ENCODE results near the gene PXT1.
A peak's percentile ranks its signal among the peaks of the same experiment; 100 is the strongest.

The PXT1 gene

DNA sequence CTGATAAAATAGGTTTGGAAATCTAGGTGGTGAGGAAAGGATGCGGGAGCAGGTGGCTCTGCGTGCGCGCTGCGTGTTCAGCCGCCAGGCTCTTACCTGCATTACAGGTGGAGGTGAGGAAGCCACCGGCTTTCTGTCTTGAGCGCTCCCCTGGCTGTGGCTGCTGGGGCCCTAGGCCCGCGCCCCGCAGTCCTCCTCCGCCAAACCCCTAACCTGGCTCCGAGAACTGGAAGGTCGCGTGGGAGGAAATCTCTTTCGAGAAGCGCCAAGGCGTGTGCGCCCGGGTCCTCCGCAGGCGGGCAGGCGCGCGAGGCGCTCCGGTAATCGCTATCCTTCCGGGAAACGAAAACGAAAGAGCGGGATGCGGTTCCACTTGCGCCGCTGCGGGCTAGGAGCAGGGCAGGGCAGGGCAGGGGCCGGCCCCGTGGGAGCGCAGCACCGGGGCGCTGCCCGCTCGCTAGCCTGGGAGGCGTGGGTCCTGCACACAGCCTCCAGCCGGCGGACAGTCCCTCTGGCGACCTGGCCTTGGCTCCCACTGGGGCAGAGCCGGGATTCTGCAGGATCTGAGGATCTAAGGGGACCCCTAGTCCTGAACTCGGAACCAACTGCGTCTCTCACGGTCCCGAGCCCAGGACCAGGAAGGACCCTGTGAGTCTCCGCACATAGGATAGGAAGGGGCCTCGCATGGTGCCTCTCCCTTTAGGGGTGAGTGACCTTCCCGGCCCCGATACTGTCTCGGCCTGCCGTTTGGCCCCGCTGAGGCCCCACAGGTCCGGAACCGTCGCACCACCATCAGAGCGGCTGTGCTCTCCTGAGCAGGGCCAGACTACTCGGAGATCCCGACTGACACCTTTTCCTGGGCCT is 55.0 kb downstream of the PXT1 start, which contains the start of gene ETV7:
ETV7 (minus strand) TSS at position 230 of the 864 bp plus-strand sequence; CDS start at position 102, 128 bp downstream.
- DNase-seq (ENCODE audit: low read depth) = peak; percentile 22

DNA sequence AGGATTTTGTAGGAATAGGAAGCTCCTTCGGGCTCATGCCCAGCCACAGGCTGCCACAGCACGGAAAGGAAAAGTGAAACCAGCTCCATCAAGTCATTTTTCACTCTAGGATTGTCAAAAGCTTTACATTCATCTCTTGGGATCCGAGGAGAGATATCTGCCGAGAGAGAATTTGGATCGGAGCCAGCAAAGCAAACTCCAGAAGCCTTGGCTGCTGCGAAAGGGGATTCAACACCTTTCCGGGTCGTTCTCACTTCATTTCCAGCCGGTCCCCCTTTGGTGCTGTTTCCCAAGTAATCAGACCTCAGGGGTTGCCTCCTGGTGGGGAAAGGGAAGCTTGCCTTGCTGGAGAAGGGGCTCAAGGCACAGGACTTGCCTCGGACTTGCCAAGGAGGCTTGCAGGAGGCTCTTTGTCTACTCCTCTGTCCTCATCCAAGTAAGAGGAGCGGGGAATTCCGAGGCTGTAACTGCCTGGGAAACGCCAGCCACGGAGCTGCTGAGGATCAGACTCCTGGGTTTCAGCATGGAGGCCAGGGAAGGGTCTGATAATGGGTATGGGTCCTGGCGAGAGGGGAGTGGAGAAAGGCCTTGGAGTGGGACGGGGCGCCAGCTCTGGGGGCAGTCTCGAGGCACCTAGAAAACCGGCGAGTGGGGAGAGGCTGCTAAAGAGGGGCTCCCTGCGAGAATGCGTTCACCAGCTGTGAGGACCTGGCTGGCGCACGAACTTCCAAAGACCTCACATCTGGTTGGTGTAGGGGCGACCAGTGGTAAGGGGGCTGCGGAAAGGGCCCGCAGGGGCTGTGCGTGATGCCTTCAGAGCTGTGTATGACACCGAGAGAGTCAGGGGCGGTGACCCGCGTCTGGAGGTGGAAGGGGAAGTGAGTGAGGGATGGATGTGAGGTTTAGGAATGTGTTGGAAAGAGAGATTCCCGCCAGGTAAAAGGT is 55.9 kb downstream of the PXT1 start:
- no peak for DNase-seq (ENCODE audit: low read depth)

DNA sequence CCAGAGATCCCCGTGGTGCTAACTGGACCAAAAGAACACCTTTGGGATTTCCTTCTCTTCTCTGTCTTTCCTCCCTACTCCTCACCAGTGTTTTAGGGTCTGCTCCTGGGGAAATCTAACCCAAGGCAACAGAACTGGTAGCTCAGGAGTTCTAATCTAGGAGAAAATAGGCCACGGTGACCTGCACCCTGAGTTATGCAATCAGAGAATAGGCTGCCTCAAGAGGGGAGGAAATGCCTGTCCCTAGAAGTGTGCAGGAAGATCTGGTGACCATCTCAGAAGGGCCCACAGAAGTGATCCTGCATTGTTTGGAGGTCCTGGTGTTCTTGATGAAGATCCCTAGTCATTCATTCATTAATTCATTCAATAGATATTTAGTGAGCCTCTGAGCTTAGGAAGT is 58.6 kb downstream of the PXT1 start:
- no peak for DNase-seq (ENCODE audit: low read depth)

DNA sequence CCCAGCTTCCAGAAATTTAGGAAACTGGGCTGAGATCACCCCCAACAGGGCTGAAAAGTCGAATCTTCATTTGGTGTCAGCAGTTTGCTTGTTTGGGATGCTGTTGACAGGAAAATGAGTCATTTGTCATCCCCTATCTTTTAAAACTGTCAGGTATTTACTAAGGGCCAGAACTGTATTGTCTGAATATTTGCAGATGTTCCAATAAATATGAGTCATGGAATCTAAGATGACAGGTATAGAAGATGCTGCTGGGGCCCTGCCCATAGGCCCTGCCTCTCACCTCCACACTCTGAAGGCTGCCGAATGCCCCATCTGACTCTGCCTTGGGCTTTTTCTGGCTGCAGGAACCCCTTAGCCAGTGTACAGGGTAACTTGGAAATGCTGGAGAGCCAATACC is 59.0 kb downstream of the PXT1 start:
- no peak for DNase-seq (ENCODE audit: low read depth)

DNA sequence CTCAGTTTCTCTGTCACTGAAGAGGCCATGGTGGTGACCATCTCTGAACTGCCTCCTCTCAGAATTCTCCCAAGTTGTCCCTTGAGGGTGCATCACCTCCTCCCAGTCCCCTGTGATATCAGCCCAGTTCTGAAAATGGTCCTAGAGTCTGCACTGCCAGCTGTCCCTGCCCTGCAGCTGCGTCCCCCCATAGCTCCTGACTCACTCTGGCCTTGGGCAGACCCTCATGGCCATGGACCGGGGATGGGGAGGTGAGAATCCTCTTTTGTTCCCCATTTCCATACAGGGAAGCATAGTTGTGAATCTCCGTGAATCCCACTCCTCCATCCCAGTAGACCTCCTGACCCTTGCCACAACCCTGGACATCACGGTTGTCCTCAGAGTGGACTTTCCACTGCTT is 59.7 kb downstream of the PXT1 start:
- no peak for DNase-seq (ENCODE audit: low read depth)

DNA sequence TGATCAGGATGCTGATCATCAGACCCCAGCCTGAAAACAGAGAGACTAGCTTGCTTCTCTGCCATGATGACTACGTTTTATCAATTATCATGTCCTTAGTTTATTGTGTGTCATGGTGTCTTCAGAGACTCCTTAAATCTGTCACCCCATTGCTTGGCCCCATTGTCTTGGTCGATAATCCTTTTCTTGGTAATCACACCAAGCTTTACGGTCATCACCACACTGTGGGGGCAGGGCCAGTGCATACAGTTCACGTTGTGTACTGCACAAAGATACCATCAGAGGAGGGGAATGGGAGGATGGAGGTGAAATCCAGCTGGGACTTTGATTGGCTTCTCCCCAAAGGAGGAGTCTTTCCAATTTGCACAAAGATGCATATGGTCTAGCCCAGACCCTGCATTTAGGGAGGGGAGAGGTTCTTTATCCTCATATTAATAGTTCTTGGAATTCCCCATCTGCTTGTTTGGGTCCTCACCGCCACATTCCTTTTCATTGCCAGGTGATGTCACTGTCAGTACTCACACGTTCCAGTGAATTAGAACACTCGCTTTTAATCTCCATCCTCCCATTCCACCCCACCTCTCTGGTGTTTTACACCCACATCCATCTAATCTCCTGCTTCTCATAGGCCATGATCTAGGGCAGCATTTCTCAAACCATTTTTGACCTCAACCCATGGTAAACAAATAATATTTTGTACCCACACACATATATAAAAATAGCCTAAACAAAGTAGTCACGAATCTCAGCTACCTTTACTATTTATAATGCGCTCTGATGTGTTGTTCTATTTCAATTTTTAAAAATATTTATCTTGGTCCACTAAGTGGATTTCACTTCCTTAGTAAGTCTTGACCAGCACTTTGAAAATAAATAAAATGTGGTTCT is 60.9 kb downstream of the PXT1 start:
- DNase-seq (ENCODE audit: low read depth) = no peak

DNA sequence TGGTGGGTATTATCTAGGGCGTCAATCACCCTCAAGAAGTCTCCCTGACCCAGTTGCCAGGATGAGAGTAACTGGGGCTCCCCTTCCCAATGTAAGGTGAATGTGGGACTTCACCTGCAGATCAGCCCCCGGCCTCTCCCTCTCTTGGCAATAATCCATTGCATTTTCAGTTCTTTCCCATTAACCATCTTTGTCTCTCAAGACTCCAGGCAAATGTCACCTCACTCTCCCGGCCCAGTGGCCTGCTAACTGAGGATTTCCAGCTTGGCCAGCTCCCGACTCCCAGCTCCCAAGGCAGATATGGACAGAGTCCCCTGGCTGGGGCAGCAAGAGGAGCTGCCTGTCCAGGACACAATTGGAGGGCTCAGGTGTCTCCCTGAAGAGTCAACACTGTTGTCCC is 62.5 kb downstream of the PXT1 start:
- DNase-seq (ENCODE audit: low read depth) = no peak

DNA sequence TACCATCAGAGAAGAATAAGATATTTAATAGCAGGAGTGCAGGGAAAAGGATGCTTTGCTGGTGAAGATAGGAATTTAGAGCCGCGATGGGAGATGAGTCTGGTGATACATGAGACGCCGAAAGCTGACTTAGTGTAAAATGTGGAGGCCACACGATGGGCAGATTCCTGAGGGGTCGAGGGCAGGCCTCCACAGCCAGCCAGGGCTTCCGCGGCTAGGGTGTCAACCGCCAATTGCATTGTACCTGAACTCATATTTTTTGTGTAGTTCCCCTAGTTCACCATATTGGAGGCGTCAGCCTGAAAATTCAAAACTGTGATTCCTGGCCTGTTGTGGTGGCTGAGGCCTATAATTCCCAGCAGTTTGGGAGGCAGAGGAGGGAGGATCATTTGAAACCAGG is 63.7 kb downstream of the PXT1 start:
- DNase-seq (ENCODE audit: low read depth) = no peak

DNA sequence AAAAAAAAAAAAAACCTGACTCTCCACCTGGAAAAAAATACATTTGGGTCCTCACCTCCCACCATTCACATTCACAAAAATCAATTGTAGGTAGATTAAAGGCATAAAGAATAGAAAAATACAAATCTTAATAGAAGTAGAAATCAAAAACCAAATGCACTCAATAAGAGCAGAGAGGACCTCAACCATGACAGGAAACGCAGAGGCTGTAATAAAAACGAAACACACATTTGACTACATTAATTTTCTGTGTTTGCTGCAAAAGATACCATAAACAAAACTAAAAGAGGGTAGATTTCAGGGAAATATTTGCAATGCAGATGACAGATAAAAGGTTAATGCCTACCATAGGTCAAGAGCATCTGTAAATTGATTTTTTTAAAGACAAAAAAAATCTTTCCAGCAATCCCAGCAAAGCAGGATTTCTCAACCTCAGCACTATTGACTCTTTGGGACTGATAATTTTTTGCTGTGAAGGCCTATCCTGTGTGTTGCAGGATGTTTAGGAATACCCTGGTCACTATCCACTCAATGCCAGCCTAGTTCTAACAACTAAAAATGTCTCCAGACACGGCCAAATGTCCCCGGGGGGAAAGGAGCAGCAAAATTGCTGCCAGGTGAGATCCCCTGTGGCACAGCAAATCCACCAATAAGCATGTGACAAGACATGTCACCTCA is 64.3 kb downstream of the PXT1 start:
- no peak for DNase-seq (ENCODE audit: low read depth)

DNA sequence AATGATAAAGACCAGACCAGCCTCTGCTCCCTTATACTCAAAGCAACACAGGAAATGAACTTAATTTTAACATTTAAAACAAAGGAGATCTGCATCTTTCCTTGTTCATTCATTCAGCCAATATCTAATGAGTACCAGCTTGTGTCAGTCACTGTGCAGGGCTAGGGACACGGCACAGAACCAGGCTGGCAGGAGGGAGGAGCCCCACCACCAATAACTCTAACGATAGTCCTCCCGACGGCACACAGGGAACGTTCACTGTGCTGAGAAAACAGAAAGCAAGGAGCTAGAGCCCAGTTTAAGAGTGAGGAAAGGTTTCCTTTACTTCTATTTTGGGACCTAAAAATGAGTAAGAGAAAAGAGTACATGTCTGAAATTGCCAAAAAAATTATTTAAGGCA is 65.1 kb downstream of the PXT1 start:
- no peak for DNase-seq (ENCODE audit: low read depth)

DNA sequence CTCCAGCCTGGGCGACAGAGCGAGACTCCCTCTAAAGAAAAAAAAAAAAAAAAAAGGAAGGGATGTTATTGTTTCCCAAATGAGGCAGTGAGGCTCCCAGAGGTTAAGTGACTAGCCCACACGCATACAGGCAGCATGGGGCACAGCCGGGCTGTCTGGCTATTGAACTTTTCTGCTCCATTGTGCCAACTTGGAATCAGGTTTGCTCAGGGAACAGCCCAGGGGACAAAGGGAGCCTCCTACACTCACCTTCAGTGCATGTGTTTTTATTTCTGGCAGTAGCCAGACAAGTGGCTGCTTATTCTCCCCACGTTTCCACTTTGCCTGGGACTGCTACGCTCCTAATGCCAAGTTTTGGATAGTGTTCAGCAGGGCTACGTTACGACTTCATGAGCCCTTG is 65.9 kb downstream of the PXT1 start:
- DNase-seq (ENCODE audit: low read depth) = no peak

DNA sequence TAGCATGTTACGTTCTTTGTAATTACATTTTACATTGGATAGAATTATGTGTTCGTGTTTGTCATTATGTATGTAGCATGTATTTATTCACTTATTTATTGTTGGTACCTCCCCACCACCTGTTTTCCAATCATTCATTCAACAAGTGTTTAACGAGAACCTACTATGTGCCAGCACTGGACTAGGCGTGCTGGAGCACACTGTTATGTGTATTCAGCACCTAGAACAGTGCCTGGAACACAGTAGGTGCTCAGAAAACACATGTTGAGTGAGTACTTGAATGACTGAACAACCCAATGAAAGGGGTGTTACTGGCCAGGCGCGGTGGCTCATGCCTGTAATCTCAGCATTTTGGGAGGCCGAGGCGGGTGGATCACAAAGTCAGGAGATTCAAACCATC is 66.5 kb downstream of the PXT1 start:
- no peak for DNase-seq (ENCODE audit: low read depth)

DNA sequence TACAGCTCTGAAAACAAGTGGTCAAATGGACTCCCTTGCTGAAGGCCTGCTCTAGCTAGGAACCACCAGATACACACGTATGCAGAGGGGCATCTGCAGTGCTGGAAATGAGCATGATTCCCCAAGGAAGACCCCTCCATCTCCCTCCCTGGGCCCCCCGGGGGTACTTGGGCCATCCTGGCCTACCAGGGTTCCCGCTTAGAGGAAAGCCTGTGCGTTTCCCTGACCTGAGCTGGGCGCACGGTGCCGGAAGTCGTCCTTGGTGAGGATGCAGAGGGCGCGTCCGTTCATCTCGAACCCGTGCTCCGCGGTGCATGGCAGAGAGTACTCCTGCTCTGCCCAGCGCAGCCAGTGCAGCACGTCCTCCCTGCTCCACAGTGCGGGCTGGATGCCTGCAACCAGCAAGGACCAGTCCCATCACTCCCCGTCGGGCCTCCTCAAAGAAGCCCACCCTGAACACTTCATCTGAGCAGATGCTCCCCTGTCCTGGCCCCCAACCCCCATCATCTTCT is 67.0 kb downstream of the PXT1 start:
- DNase-seq (ENCODE audit: low read depth) = no peak

DNA sequence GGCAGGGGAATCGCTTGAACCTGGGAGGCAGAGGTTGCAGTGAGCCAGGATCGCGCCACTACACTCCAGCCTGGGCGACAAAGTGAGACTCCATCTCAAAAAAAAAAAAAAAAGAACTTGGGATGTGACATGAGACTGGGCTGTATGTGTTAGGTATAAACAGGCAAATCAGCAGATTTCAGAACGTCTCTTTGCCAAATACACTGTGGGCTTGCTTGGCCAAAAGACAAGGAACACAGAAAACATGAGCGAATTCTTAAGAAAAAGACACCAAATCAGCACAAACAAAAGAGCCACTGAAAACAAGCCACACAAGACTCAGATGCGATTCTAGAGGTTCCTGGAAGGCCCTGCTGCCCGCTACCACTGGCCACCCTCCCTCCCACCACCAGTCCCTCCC is 67.7 kb downstream of the PXT1 start:
- DNase-seq (ENCODE audit: low read depth) = no peak

DNA sequence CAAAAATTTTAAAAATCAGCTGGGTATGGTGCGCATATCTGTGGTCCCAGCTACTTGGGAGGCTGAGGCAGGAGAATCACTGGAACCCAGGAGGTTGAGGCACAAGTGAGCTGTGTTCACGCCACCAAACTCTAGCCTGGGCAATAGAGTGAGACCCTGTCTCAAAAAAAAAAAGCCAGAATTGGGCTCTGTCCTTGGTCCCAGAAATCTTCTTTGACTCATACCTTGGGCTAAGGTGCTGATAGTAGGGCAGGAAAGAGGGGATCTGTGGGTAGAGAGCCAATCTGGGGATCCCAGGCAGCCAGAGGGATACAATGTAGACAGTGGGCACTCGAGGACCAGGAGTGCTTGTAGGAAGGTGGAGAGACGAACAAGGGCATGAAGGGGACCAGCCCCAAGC is 68.5 kb downstream of the PXT1 start:
- DNase-seq (ENCODE audit: low read depth) = no peak

DNA sequence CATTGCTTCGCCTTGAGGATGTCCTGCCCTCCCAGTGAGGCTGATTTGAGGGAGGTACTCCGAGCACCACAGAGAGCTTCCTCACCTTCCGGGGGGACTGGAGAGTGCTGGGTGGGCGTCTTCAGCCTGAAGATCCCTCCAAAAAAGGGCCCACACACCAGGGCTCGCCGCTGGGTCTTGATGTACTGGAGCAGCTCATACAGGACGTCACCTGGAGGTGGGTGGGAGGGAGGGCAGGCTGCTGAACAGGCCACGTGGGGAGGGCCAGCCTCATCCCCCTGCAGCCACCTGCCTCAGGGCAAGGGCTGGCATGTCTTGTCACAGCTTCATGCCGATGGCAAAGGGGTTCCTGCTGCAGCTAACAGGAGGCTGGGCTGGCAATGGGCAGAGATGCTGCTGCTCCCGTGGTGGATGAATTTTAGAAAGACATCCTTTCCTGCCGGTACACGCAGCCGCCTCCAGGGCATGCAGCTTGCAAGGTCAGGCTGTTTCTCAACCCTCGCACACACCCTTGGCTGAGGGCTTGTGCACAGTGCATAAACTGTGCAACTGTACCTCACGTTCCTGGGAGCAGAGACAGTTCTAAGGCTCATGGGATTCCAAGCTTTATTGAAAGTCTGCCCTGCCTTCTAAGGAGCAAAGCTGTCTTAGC is 69.2 kb downstream of the PXT1 start:
- DNase-seq (ENCODE audit: low read depth) = no peak

DNA sequence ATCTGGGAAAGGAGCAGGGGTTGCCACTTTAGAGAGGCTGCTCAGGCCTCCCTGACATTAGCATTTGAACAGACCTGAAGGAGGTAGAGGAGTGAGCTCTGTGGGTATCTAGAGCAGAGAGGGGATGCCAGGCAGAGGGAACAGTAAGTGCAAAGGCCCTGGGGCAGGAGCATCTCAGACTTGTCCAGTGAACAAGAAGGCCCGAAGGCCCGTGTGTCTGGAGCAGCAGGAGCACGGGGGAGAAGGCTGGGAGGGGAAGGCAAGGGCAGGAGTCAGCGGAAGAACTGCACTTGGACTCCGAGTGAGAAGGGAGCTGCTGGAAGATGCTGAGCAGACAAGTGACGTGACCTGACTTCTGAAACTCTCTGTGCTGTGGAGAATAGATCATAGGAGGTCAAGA is 70.6 kb downstream of the PXT1 start:
- no peak for DNase-seq (ENCODE audit: low read depth)

DNA sequence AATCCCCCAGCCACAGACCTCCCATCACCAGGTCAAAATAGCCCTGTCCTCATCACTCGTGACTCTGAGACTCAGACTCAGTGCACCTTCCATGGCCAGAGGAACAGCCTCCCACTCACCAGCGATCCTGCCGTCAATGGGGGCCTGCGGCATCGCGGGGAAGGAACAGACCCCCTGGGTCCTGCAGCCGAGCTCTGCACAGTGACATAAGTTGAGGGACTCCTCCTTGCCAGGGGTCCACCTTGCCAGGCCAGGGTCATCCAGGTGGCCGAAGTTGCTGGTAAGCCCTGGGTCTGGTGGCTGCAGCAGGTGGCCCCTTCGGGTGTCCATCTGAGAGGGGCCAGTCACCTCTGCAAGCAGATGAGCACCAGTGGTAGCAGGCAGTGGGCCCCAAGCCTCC is 71.4 kb downstream of the PXT1 start:
- no peak for DNase-seq (ENCODE audit: low read depth)

DNA sequence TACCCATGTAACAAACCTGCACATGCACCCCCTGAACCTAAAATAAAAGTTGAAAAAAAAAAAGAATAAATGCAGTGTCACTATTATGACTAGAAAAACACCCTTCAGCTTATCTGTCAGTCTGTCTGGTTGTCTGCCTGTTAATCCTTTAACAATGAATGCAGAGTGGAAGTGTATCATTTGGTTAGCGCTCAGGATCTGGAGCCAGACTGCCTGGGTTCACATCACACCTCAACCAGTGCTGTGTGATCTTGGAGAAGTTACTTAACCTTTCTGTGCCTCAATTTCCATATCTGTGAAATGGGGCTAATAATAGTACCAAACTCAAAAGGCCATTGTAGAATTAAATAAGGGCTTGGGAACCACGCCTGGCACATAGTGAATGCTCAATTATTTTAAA is 72.0 kb downstream of the PXT1 start:
- DNase-seq (ENCODE audit: low read depth) = no peak
